ENCODE data around the gene PLCL1. TPM values are rescaled to one million over a fixed set of nuclear protein-coding genes. Genes with fewer than 3 reads are reported as not detected.

The PLCL1 gene
- total RNA-seq, 2 experiments from 2014 or later: 0.20 to 0.26 TPM

Other genes with a start within 250 kb of the PLCL1 start
- not detected for gene RFTN2, start 129.0 kb upstream of the PLCL1 start, total RNA-seq
- 10 to 100 TPM; 17.8 to 22.0 TPM for gene MARS2, start 99.2 kb upstream of the PLCL1 start, total RNA-seq
- gene BOLL, start 19.3 kb upstream of the PLCL1 start, total RNA-seq: not detected

All from activated CD8-positive, alpha-beta memory T cell treated with anti-CD3 and anti-CD28 coated beads, Interleukin-2, amount 10 ng/mL, durations not matched to agents 7 days and 5 days (primary cell).